Endothelial cell of umbilical vein (primary cell): ENCODE results near the gene TEX22. TPM values are rescaled to one million over a fixed set of nuclear protein-coding genes. Genes with fewer than 3 reads are reported as not detected.
A peak's percentile ranks its signal among the peaks of the same experiment; 100 is the strongest.

ENCODE experiments used
- BruUV-seq: library from RNA; stranded (reverse); fragments of 400-500 nt; replicated peaks from 2 replicates; lab custom pipeline; 2021; lab: Mats Ljungman, UMichigan
- CTCF ChIA-PET: fragments of 300-600, 350-600 bp; sonication (Branson Sonifier 250); formaldehyde crosslinking; loops from one replicate; lab custom pipeline; 2021; ENCODE audit warnings: antibody characterized with exemption, inconsistent platforms; lab: Charles Lee
- POLR2A ChIA-PET: fragments of 300-600, 350-600 bp; sonication (Branson Sonifier 250); formaldehyde crosslinking; loops from one replicate; lab custom pipeline; 2021; ENCODE audit warnings: antibody characterized with exemption, inconsistent platforms; lab: Charles Lee
- DNase-seq: peaks from one replicate; pipeline ENCODE4 v3.0.0-alpha.2; 2011; ENCODE audit warnings: low read depth, low spot score
- FAIRE-seq: peaks from 2 replicates; lab custom pipeline; 2011; peaks lifted over from hg19 to GRCh38; lab: Jason Lieb, UNC
- H2AFZ ChIP-seq: 2 replicates; pipeline ENCODE4 v1.6.0; 2012; ENCODE audit warnings: low read depth, low read length, control low read depth, inconsistent platforms
- H3K27ac ChIP-seq: 2 replicates; pipeline ENCODE4 v1.5.1; 2011; ENCODE audit warnings: low read depth, mild to moderate bottlenecking, control low read depth, low read length, moderate library complexity; ENCODE audit not compliant: insufficient read depth
- H3K27me3 ChIP-seq, 2 experiments: 2 replicates each; pipeline versions ENCODE4 v1.6.0 to v1.6.1; 2011; ENCODE audit warnings: low read length in 2 of 2, mixed read lengths in 1 of 2; ENCODE audit not compliant: control insufficient read depth in 2 of 2, insufficient read depth in 2 of 2
- H3K36me3 ChIP-seq, 2 experiments: 2 replicates in 1 of 2; 3 replicates in 1 of 2; pipeline ENCODE4 v1.5.1; 2011; ENCODE audit warnings: low read length in 2 of 2, mild to moderate bottlenecking in 1 of 2, moderate library complexity in 1 of 2; ENCODE audit not compliant: control insufficient read depth in 2 of 2, insufficient read depth in 2 of 2; ENCODE audit errors: extremely low read depth in 1 of 2
- H3K4me1 ChIP-seq: 3 replicates; pipeline ENCODE4 v1.5.1; 2011; ENCODE audit warnings: mild to moderate bottlenecking, low read length; ENCODE audit not compliant: control insufficient read depth, insufficient read depth; ENCODE audit errors: extremely low read depth
- H3K4me2 ChIP-seq: 2 replicates; pipeline ENCODE4 v1.6.1; 2011; ENCODE audit warnings: low read length, control low read depth, mixed read lengths; ENCODE audit not compliant: insufficient read depth
- H3K4me3 ChIP-seq, 3 experiments: fragments of 200-600 bp in 1 of 3; sonication (generic), shearing (Covaris generic) in 1 of 3; replicated peaks in 1 of 3; 2 replicates each; pipeline ENCODE4 v1.5.1; 2011 to 2016; ENCODE audit warnings: control low read depth in 3 of 3, low read length in 3 of 3, mild to moderate bottlenecking in 2 of 3, inconsistent platforms in 1 of 3, low read depth in 1 of 3, moderate library complexity in 1 of 3; ENCODE audit not compliant: insufficient read depth in 1 of 3
- H3K79me2 ChIP-seq: 2 replicates; pipeline ENCODE4 v1.6.0; 2012; ENCODE audit warnings: low read length, inconsistent platforms; ENCODE audit not compliant: control insufficient read depth, insufficient read depth
- H3K9ac ChIP-seq: replicated peaks from 2 replicates; pipeline ENCODE3; 2011; ENCODE audit warnings: low read length, control low read depth; ENCODE audit not compliant: insufficient read depth; ENCODE audit errors: extremely low read depth
- H3K9me1 ChIP-seq: replicated peaks from 3 replicates; pipeline ENCODE4 v1.6.0; 2011; ENCODE audit warnings: mild to moderate bottlenecking, low read length; ENCODE audit not compliant: control insufficient read depth, insufficient read depth; ENCODE audit errors: extremely low read depth
- H3K9me3 ChIP-seq: replicated peaks from 2 replicates; pipeline ENCODE4 v1.5.1; 2012; ENCODE audit warnings: low read length, inconsistent platforms; ENCODE audit not compliant: control insufficient read depth, insufficient read depth
- H4K20me1 ChIP-seq: replicated peaks from 2 replicates; pipeline ENCODE3; 2011; ENCODE audit warnings: mild to moderate bottlenecking, low read length; ENCODE audit not compliant: control insufficient read depth, insufficient read depth; ENCODE audit errors: extremely low read depth
- EZH2 ChIP-seq: IDR thresholded peaks from 2 replicates; pipeline ENCODE4 v1.6.1; 2012; ENCODE audit warnings: borderline replicate concordance, low read depth, mild to moderate bottlenecking, moderate library complexity, low read length, inconsistent platforms; ENCODE audit not compliant: severe bottlenecking
- FOS ChIP-seq: IDR thresholded peaks from 2 replicates; pipeline ENCODE4 v1.6.1; 2011; ENCODE audit warnings: mild to moderate bottlenecking, low read length, moderate library complexity, borderline replicate concordance; ENCODE audit not compliant: insufficient read depth
- GATA2 ChIP-seq: IDR thresholded peaks from 2 replicates; pipeline ENCODE4 v1.7.0; 2011; ENCODE audit warnings: low read depth, mild to moderate bottlenecking, moderate library complexity, mixed read lengths, low read length; ENCODE audit not compliant: insufficient read length, insufficient read depth
- JUN ChIP-seq: IDR thresholded peaks from 2 replicates; pipeline ENCODE4 v1.6.1; 2011; ENCODE audit warnings: borderline replicate concordance, low read depth; ENCODE audit not compliant: insufficient read length, insufficient read depth
- MYC ChIP-seq: IDR thresholded peaks from one replicate; pipeline ENCODE4 v1.6.1; 2011; ENCODE audit warnings: mild to moderate bottlenecking, low read depth, low read length
- POLR2A ChIP-seq: IDR thresholded peaks from 2 replicates; pipeline ENCODE4 v1.6.1; 2012; ENCODE audit warnings: low read depth, mild to moderate bottlenecking, control low read depth, low read length
- POLR2AphosphoS5 ChIP-seq: IDR thresholded peaks from 2 replicates; pipeline ENCODE4 v1.6.1; 2012; ENCODE audit warnings: low read depth, mild to moderate bottlenecking, control low read depth, low read length, moderate library complexity; ENCODE audit not compliant: insufficient read depth
- dilution Hi-C: fragments of 300-500 bp; cut with MboI; formaldehyde crosslinking; loops from one replicate; pipeline ENCODE4 v1.15.0; 2019; ENCODE audit warnings: low sequenced_read_pairs; ENCODE audit not compliant: extremely low pct_ligation_motif_present
- intact Hi-C: fragments of 100-400 bp; cut with micrococcal nuclease; formaldehyde crosslinking; loops from one replicate; pipeline ENCODE4 v1.10.0; 2022
- polyA plus RNA-seq, 4 experiments: library from polyadenylated mRNA; depleted of rRNA in 3 of 4; stranded (reverse) in 3 of 4; unstranded in 1 of 4; fragments of >200 nt; gene quantifications; 2 replicates each; pipeline versions ENCODE4 v1.2.1 to v1.2.3, GENCODE V29; 2011 to 2012; ENCODE audit warnings: missing spikeins in 1 of 4
- total RNA-seq: library from RNA; stranded (reverse); gene quantifications from 2 replicates; pipeline ENCODE4 v1.2.3, GENCODE V29; 2021
- TF ChIP-seq, protein P1 (sequence below), 2 donors: IDR thresholded peaks; 1 replicate in 1 of 2; 2 replicates in 1 of 2; pipeline ENCODE4 v1.5.1; 2011; ENCODE audit warnings: low read length in 2 of 2, mild to moderate bottlenecking in 2 of 2, moderate library complexity in 2 of 2, control low read depth in 1 of 2, inconsistent platforms in 1 of 2, low read depth in 1 of 2; ENCODE audit not compliant: insufficient read depth in 1 of 2; ENCODE audit errors: extremely low read depth in 1 of 2
- TF ChIP-seq, protein P2 (sequence below): IDR thresholded peaks from 2 replicates; pipeline ENCODE4 v1.6.1; 2011; ENCODE audit not compliant: insufficient read depth, insufficient read length

TEX22 gene
- total and polyA plus RNA-seq, 2 donors (not counting 3 experiments of a cell fraction or from before 2014, with no cell fraction given): 0.06 to 1.1 TPM

DNA sequence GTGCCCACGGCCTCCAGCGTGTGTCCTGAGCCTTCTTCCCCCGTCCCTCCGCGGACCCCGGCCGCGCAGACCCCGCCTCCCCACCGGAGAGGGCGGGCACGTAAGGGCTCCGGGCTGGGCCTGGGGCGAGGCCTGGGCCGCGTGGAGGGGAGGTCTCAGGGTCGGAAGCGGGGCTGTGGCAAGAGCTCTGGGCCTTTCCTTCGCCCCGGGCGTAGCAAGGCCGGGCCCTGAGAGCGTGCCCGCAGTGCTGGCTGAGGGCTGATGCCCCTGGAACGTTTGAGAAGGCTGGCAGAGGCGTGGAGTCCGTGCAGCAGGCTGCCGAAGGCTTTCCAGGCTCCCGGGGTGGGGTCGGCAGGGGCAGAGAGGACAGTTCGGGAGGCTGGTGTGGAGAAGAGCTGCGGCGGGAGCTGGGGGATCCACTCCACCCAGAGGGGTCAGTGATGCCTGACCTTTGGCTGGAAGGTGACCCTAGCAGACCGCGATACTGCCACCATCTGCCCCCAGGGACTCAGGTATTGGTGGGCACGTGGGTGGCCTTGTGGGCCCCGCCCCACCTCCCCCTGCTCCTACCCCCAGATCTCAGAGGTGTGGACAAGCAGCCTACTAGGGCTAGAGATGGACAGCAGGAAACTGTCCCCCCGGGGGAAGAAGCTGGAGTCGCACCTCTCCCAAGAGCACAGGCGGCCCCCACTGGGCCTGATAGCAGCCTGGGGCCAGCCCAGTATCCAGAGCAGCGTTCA lies 558 bp downstream of the TEX22 start:
- H3K9me1 ChIP-seq: no peaks in the 10 kb centered on the region
- TF ChIP-seq, protein P1, sequence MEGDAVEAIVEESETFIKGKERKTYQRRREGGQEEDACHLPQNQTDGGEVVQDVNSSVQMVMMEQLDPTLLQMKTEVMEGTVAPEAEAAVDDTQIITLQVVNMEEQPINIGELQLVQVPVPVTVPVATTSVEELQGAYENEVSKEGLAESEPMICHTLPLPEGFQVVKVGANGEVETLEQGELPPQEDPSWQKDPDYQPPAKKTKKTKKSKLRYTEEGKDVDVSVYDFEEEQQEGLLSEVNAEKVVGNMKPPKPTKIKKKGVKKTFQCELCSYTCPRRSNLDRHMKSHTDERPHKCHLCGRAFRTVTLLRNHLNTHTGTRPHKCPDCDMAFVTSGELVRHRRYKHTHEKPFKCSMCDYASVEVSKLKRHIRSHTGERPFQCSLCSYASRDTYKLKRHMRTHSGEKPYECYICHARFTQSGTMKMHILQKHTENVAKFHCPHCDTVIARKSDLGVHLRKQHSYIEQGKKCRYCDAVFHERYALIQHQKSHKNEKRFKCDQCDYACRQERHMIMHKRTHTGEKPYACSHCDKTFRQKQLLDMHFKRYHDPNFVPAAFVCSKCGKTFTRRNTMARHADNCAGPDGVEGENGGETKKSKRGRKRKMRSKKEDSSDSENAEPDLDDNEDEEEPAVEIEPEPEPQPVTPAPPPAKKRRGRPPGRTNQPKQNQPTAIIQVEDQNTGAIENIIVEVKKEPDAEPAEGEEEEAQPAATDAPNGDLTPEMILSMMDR (IDR thresholded peaks at IDR 0.05; ENCODE audit: extremely low read depth in 1 of 2, insufficient read depth in 1 of 2, low read depth in 1 of 2, low read length in 2 of 2): no peak
- TF ChIP-seq POLR2AphosphoS5 (no peak), GATA2 (no peak), MYC (no peak), FOS (no peak), JUN (no peak), POLR2A (no peak), EZH2 (no peak)
- TF ChIP-seq, protein P2, sequence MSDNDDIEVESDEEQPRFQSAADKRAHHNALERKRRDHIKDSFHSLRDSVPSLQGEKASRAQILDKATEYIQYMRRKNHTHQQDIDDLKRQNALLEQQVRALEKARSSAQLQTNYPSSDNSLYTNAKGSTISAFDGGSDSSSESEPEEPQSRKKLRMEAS: no peak
- H3K4me1 ChIP-seq: peaks cover 21% of the 10 kb centered on the region
- CTCF ChIA-PET: interaction anchor here (0.6 to 1.7 kb wide), 4 partner anchors 13 to 204 kb away, joined by 3 to 5 read pairs (median 4); no protein-coding TSS in a partner anchor
- POLR2A ChIA-PET: interaction anchor here (1.2 kb wide), 1 partner anchor 12 kb away, joined by 3 read pairs; no protein-coding TSS in a partner anchor
- peak overlapping the region; percentile 91 for H2AFZ ChIP-seq
- H3K79me2 ChIP-seq: peaks cover 4% of the 10 kb centered on the region
- H3K27me3 ChIP-seq: no peaks in the 10 kb centered on the region
- H3K9ac ChIP-seq: peak overlapping the region; percentile 67
- dilution Hi-C loops: no loop called here
- intact Hi-C loops: loop anchor here (1.0 to 5.0 kb wide), 4 partner anchors 16 to 91 kb away; partner anchors contain the start of gene CRIP2
- no peaks in the 10 kb centered on the region for H3K9me3 ChIP-seq
- no TSS peak for BruUV-seq
- DNase-seq (peak; percentile 71), FAIRE-seq (no peak)
- H3K4me3 ChIP-seq: peak overlapping the region; percentile 50 to 67 (median 62)
- peak overlapping the region; percentile 38 for H3K27ac ChIP-seq
- H3K4me2 ChIP-seq: peak overlapping the region; percentile 43
- no peaks in the 10 kb centered on the region for H3K36me3 ChIP-seq
- no peaks in the 10 kb centered on the region for H4K20me1 ChIP-seq
